Nephron (organoid): ENCODE results near the gene MDM1.
A peak's percentile ranks its signal among the peaks of the same experiment; 100 is the strongest.

Experiments used
- H3K27ac Mint-ChIP-seq, 3 experiments: 2 replicates each; pipeline ENCODE4 v1.8.0; 2020; ENCODE audit warnings: mixed read lengths in 3 of 3, mild to moderate bottlenecking in 2 of 3, moderate library complexity in 1 of 3
- H3K27me3 Mint-ChIP-seq: 2 replicates; pipeline ENCODE4 v1.8.0; 2021; ENCODE audit warnings: low read depth, mild to moderate bottlenecking, moderate library complexity, mixed read lengths
- H3K36me3 Mint-ChIP-seq: 2 replicates; pipeline ENCODE4 v1.8.0; 2020; ENCODE audit warnings: low read depth, mixed read lengths
- H3K4me1 Mint-ChIP-seq: 2 replicates; pipeline ENCODE4 v1.8.0; 2020; ENCODE audit warnings: mixed read lengths
- H3K4me3 Mint-ChIP-seq, 3 experiments: 2 replicates each; pipeline ENCODE4 v1.8.0; 2020; ENCODE audit warnings: mild to moderate bottlenecking in 3 of 3, mixed read lengths in 3 of 3, moderate library complexity in 2 of 3
- H3K9me3 Mint-ChIP-seq: 2 replicates; pipeline ENCODE4 v1.8.0; 2020; ENCODE audit warnings: mixed read lengths
- CTCF ChIP-seq, 3 experiments: fragments of 200-600 bp; sonication (generic); IDR thresholded peaks; one replicate each; pipeline ENCODE4 v1.5.0; 2021; ENCODE audit warnings: antibody characterized with exemption in 3 of 3; ENCODE audit not compliant: unreplicated experiment in 3 of 3

Gene MDM1

GRCh38 chr12:68245180-68246021 is 86.8 kb downstream of the MDM1 start:
- Mint-ChIP-seq H3K27me3 (no peaks in the 10 kb centered on the region), H3K4me3 (peak overlapping the region; percentile 52 to 77 (median 60)), H3K27ac (peak overlapping the region; percentile 91 to 98 (median 94)), H3K9me3 (peaks cover 9% of the 10 kb centered on the region), H3K36me3 (peaks cover 4% of the 10 kb centered on the region), H3K4me1 (peaks cover 65% of the 10 kb centered on the region)
- TF ChIP-seq CTCF (IDR thresholded peaks at IDR 0.05; ENCODE audit: unreplicated experiment in 3 of 3), result no peak
